Activated CD4-positive, alpha-beta T cell treated with anti-CD3 and anti-CD28 coated beads, Interleukin-2, amount 50 U/mL, for 1 hour (primary cell): ENCODE data around the gene PUS10.
"Not testable (repeated sequence)": the region's sequence is repeated elsewhere in the genome, so short reads cannot be mapped to it uniquely, and the experiment has no call there.

Experiments used
- DNase-seq: peaks from one replicate; pipeline ENCODE4 v3.0.0-alpha.2; 2020

PUS10 gene

DNA sequence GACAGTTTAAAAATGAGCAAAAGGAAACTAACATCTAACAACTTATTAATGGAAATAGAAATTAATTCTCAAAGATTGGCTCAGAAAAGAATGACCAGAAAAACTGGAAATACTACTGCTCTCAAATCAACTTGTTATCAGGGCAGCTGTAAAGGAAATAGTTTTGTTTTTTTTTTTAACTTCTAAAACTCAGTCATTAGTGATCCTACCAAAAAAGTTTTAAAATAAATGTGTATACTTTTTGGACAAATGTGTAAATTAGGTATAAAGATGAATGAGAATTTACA, 52.6 kb downstream of the PUS10 start:
- DNase-seq, result no peak

DNA sequence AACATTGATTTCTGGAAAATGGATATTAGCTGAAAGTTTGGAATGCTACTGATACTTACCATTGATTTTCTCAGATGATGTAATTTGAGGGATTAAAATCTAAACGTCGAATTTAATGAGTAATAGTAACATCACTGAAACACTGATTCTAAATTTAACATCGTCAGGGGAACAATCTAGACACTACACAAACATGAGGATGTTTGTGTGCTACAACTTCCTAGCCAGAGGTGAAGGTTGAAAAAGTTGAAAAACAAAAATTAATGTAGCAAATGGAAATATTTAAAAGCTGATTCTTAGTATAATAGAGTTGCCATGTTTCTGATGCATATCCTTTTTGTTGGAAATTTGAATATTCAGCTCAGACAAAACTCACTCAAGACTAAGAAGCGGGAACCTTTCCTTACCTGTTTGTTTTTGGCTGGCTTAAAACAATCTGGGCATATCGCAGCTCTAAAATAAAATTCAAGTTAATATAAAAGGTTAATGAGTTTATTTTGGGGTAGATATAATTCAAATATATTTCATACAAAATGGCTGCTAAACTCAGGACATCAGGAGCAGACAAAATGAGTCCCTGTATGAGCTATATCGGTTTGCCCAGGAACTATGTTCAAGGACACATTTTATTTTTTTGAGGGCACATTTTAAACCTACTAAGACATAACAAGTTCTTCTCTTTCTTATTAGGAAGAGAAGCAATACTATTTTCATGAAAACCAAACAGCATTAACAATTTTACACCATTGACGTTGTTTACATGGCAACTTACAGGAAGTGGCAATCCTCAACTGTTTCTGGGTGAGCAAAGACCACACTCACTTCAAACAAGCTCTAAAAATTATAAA, 53.2 kb downstream of the PUS10 start:
- no peak for DNase-seq

DNA sequence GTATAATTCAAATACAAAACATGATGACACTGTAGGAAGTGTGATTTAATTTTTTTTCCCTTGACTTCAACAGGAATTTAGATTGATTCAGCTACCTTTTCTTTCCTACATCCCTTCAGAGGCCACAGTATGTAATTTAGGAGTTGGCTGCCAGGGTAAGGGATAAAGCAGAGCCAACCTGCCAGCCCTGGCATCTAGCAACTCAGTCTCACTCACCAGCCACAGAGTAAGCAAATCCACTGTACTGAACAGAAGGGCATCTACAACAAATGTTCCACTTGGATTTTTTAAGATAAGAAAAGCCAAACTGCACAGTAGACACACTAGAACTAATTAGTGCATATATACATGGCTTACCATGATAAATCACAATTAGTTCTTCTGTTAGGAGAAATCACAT, 54.9 kb downstream of the PUS10 start:
- DNase-seq, result no peak

DNA sequence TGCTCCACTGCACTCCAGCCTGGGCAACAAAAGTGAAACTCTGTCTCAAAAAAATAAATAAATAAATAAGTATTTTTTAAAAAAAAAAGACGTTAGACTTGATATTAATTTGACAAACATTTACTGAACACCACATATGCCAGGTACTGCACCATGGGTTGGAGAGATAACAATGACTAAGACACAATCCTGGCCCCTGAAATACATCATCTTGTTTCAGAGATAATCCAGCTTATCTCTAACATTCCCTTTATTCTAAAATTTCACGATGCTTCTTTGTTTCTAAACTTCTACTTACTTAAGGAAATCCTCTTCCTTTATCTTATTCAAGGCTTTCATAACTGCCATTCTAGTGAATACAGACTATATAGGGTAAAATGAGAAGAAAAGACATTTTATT, 55.5 kb downstream of the PUS10 start:
- no peak for DNase-seq

DNA sequence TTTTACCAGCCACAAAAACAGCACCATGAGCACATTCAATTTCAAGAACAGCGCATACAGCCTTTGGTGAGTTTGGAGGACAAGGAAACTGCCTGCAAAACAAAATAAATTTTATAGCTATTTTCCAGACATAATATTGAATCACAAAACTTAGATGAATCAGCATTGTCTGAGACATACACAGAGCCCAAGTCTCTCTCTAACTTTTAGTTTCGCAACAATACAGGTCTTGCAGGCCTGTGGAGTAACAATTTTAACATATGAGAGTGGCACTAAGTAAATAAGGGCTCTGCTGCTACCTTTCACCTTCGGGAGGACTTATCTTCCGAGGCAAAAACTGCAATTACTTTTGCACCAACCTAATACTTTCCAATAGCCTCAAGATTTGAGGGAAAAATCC, 56.6 kb downstream of the PUS10 start:
- DNase-seq, result no peak

DNA sequence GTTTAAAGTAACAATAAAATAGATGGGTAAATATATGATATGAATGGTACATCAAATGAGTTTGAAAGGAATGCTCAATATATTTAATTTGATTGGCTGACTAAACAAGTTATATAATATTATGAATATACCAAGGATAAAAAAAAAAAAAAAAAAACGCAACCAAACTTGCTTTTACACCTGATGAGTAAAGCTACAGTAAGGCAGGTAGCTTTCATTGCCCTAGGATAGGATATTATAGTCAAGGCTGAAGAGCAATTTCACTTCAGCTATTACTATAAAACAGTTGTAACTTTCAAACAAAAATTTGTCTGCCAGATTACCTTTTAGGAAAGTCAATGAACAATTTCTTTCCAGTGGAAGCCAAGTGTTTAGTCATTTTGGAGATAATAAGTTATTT, 57.3 kb downstream of the PUS10 start:
- DNase-seq, result no peak

DNA sequence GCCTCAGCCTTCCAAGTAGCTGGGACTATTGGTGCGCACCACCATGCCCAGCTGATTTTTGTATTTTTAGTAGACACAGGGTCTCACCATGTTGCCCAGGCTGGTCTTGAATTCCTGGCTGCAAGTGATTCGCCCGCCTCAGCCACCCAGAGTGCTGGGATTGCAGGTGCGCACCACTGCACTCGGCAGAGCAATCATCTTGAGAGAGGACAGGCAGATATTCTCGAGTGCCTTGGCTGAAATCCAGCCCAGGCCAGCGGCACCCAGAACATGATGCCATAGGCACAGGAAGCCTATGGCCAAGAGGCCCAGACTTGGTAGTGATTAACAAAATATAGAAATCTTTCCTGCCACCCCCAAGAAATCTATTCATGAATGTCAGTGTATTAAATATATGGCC, 58.6 kb downstream of the PUS10 start:
- DNase-seq, result no peak

DNA sequence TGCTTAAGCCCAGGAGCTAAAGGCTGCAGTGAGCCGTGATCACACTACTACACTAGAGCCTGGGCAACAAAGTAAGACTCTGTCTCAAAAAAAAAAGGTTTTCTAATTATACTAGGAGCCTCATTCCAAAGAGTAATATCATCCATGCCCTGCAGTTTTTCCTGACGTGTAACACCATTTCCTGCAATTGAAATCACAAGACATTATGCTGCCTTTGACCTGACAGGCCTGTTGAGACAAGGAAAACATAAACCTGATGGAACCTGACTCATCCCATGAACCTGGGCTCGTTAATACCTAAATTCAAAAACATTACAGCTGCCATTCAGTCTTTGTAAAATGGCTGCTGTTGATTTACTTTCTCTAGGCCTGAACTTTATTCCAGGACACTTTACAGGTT, 59.3 kb downstream of the PUS10 start:
- DNase-seq, result no peak

DNA sequence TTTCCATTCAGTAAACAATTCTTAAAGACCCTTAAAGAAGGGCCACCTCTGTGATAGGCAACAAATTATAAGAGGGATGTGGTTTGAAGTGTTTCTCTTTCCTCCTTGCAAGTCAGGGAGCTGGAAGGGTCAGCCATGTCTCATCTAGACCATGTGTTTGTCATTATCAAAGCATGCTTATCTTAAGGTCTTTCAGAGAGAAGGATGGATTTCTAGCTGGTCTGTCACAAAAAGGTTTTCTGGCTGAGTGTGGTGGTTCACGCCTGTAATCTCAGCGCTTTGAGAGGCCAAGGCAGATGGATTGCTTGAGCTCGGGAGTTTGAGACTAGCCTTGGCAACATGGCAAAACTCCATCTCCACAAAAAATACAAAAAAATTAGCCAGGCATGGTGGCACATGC, 59.7 kb downstream of the PUS10 start:
- no peak for DNase-seq

DNA sequence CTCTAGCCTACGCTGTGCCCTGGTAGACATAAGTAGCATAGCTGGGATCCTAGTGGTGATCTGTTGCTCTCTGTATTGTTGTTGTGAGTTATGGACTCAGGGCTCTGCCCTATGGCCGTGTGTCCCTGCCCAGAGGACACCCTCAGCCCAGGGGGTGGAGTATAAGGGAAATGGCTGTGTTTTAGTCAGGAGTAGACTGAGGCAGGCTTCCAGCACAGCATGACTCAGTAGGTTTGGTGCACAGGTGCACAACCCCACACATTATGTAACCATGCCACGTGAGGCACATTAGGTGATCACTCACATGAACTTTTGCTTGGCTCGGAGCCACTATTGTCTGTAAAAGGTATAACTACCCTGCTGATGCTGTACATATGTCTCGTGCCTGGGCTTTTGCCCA, 60.4 kb downstream of the PUS10 start:
- no peak for DNase-seq

DNA sequence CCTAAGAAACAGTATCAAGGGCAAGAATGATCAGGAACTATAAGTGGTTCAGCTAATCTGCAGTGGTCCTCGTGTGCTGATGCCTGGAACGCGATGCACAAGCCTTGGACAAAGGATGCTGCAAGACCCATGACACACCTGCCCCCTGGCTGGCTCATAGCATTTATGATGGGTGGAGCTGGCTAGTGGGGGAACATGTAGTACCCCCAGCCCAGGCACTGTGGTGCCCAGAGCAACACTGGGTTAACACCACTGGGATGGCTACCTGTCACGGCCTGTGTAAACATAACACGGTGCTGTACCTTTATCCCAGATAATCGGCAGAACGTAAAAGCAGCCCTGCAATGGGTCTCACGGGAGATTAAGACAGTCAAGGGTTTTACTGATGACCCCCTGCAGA, 60.8 kb downstream of the PUS10 start:
- no peak for DNase-seq

DNA sequence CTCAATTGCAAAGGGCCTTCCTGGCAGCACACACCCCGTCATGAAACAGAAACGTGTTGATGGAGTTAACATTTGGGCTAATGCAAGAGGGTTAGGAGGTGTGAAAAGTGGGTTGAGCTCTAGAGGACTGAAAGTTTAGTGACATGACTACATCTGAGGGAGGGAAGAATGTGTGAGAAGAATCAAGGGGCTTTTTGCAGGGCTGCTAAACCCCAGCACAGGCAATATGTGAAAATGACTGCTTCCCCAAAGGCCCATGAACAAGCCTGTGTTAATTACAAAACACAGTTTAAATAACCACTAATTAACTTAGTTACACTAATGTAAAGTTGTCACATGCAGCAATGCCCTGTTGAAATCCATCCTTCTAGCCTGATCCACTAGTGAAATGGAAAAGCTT, 63.9 kb downstream of the PUS10 start:
- DNase-seq, result no peak

DNA sequence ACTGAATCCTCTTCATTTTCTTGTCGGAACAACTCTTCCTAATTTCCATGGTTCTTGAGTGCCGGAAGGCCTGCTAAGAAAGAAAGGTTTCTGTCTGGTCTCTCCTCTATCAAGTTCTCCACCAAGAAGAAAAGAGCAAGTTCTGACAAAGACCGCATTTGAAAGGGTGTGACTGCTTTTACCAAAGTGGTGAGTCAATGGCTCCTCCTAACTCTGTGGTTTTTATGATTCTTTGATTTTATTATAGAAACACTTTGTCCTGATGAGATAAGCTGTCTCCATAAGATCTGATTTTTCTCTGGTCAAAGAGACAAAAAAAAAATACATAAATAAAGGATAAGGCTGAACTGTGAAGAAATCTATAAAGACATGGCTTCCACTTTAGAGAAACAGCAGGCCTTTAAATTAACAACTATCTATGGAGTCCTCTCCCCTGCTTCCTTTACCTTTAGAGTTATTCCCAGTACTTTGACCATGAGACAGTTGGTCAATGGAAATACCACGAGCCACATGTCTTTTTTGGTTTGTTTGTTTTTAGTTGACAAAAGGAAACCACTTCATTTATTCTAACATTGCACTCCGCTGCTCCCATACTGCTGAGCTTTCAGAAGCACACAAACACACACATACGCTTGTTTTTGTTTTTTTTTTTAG, 69.0 kb downstream of the PUS10 start:
- no peak for DNase-seq

DNA sequence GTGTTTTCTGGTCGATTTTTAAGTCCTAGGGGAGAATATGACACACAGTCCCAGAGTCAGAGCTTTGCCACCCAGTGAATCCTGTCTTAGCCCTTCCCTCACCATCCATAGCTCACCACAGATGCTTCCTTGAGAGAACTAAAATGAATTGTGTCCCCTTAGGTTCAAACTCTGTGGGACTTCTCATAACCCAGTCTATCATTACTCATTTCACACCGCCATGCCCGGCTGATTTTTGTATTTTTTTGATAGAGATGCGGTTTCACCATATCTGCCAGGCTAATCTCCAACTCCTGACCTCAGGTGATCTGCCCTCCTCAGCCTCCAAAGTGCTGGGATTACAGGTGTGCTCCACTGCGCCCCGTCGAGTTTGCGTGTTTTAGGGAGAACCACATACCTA, 69.9 kb downstream of the PUS10 start:
- no peak for DNase-seq

DNA sequence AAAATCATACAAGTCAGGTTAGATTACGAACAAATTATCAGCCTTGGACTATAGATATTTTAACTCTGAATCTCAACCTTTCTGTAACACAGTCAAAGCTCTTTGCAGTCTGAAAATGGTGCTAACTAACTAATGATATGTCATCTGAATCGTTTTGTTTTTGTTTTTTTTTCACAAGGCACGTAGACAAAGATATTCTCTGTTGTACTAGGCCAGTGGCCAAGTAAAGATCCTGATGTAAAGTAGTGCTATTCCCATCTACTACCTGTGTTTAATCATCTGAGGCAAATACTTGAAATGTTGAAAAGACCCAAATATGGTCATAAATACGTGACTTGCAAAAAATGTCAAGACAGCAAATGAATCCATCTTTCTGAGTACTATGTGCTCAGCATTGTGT, 71.0 kb downstream of the PUS10 start:
- DNase-seq, result no peak

DNA sequence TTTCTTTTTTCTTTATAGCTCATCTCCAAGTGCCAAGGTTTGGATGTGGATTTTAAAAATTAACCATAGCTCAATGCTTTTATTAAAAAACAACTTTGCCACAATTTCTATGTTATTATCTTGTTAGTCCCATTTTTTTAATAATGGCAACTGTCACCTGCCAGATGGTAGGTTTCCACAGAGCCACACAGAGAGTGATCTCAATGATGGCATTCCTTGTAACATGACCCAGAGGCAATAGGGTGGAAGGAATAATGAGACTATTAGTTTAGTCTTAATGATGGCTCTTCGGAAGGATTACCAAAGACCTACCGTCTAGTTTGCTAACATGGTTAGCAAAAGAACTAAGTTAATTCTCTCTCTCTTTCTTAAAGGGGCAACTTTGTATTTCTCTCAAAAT, 72.7 kb downstream of the PUS10 start:
- DNase-seq, result no peak

DNA sequence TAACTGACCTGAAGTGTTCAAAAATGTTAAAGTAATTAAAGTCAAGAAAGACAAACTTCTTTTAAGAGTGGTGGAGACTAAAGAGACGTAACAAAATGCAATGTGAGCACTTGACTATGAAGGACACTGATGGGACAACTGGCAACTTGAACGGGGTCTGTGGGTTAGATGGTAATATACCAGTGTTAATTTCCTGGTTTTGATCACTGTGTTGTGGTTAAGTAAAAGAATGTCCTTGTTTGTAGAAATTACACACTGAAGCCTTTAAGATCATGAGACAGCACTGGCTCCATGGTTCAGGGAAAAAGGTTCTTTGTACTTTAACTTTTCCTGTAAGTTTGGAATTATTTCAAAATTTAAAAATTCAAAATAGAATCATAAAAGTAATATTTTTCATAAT, 78.4 kb downstream of the PUS10 start:
- no peak for DNase-seq

DNA sequence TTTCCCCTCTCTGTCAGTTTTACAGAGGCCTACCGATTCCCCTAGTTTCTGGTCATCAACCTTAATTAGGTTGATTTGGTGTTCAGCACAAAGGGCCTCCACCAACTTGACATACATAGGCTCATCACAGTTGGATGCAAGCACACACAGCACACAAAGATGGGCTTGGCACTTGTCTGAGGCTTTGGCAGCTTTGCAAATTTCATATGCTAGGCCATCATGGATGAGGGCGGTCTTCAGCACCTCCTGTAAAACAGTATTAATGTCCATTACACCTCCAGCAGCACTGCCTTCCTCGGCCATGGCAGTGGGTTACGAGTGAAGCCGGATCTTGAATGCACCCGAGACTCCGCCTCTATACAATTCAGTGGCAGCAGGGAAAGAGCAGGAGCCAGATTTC, 79.8 kb downstream of the PUS10 start:
- DNase-seq, result no peak

DNA sequence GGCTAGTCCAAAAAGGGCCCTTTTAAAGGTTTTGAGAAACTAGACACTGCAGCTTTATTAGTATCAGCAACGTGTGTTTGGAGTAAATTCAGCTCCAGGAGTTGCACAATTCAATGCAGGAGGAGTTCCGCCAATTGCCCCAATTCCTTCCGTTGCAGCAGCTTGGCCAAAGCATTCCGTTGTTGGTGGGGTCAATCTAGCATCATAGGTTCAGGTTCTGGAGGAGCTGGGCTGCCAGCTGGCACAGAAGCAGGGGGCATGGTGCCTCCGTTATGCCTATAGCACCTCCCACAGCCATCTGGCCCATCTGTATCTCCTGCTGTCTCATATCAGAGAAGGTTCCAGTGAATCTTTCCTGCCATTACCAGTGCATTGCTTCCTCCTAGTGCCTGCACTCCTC, 81.3 kb downstream of the PUS10 start:
- no peak for DNase-seq

DNA sequence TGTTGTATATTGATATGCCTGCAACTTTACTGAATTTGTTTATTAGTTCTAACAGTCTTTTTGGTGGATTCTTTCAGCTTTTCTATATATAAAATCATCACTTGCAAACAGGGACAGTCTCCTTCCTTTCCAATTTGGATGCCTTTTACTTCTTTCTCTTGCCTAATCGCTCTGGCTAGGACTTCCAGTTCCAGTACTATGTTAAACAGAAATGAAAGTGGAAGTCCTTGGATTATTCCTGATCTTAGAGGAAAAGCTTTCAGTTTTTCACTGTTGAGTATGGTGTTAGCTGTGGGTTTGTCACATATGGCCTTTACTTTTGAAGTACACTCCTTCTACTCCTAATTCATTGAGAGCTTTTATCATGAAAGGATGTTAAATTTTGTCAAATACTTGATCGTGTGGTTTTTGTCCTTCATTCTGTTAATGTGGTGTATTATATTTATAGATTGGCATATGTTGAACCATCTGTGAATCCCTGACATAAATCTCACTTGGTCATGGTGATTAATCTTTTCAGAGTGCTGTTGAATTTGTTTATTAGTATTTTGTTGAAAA, 83.8 kb downstream of the PUS10 start:
- no peak for DNase-seq

DNA sequence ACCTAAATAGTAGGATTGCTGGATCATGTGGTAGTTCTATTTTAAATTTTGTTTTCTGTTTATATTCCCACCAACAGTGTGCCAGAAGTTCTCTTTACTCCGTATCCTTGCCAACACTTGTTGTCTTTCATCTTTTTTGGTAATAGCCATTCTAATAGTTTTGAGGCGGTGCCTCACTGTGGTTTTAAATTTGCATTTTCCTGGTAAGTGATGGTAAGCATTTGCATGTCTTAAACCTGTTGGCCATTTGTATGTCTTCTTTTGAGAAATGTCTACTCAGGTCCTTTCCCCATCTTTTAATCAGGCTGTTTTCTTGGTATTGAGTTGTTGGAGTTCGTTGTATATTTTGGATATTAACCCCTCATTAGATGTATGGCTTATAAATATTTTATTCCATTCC, 85.1 kb downstream of the PUS10 start:
- DNase-seq, result no peak

DNA sequence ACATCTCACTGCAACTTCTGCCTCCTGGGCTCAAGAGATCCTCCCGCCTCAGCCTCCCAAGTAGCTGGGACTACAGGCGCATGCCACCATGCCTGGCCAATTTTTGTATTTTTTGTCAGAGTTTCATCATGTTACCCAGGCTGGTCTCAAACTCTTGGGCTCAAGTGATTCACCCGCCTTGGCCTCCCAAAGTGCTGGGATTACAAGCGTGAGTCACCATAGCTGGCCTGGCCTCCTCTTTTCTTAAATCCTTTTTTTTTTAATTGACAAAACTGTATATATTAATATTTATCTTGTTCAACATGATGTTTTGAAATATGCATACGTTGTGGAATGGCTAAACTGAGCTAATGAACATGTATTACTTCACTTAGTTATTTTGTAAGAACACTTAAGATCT, 86.0 kb downstream of the PUS10 start:
- DNase-seq, result not testable (repeated sequence)

DNA sequence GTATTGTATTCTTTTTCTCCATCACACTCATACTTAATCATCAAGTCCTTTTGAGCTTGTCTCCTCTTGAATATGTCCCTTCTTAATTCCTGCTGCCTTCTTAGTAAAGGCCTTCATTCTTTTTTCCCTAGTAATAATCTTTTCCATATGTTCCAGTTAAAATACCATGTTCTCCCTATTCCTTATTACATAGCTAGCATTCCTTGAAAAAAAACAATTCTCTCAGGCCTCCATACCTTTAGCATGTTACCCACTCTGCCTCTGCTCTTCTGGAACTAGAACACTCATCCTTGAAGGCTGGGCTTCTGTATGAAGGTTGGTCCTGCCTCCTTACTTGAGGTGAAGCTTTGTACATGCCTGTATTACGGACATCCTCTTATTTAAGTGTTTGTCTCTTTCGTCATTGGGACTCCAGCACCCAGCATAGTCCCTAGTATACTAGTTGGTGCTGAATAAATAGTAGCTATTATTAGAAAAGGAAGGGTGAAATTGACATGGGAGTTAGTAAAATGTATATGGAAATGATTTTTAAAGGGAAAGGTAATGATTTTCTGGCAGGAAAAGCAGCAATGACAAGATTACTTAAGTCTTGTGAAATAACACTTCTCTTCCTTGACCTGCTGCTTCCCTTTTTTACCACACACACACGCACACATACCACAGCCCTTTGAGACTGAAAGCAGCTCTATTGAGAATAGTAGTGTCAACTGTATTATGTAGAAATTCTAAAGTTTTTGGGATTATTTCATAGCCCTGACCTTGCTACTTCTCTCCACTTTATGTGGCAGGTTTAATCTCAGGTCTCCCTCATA, 91.1 kb downstream of the PUS10 start:
- no peak for DNase-seq
